Panc1 (cell line): Measurements from ENCODE around the gene OVCH2. TPM values are rescaled to one million over a fixed set of nuclear protein-coding genes. Genes with fewer than 3 reads are reported as not detected.
"Not testable (repeated sequence)": the region's sequence is repeated elsewhere in the genome, so short reads cannot be mapped to it uniquely, and the experiment has no call there.

ENCODE experiments used
- ATAC-seq: fragments of 200-7000 bp; cut with Tn5 transposase; 2 replicates; pipeline ENCODE4 v1.9.1; 2020; ENCODE audit warnings: mild to moderate bottlenecking, moderate library complexity
- Bru-seq: library from RNA; stranded (reverse); fragments of 400-500 nt; gene quantifications from one replicate; lab custom pipeline; 2021; lab: Mats Ljungman, UMichigan
- BruChase-seq, 2 experiments: library from RNA; stranded (reverse); fragments of 400-500 nt; gene quantifications; one replicate each; lab custom pipeline; 2021; lab: Mats Ljungman, UMichigan
- BruUV-seq: library from RNA; stranded (reverse); fragments of 400-500 nt; replicated peaks from 2 replicates; lab custom pipeline; 2021; lab: Mats Ljungman, UMichigan
- CTCF ChIA-PET: fragments of 300-600 bp; sonication (Branson Sonifier 250); formaldehyde crosslinking; loops from one replicate; lab custom pipeline; 2022; ENCODE audit warnings: antibody characterized with exemption; lab: Charles Lee
- POLR2A ChIA-PET: fragments of 300-600 bp; sonication (Branson Sonifier 250); formaldehyde crosslinking; loops from one replicate; lab custom pipeline; 2022; ENCODE audit warnings: antibody characterized with exemption; lab: Charles Lee
- DNase-seq: peaks from one replicate; pipeline ENCODE4 v3.0.0-alpha.2; 2010; ENCODE audit warnings: low read depth, low spot score
- H3K27ac ChIP-seq: 2 replicates; pipeline ENCODE4 v1.5.1; 2011; ENCODE audit warnings: mild to moderate bottlenecking, low read length, inconsistent platforms
- H3K27me3 ChIP-seq: fragments of 200-500 bp; sonication (Bioruptor generic); 2 replicates; pipeline ENCODE4 v1.6.0; 2014; ENCODE audit warnings: low read length, inconsistent platforms; ENCODE audit not compliant: control insufficient read depth, insufficient read depth
- H3K36me3 ChIP-seq: fragments of 200-500 bp; sonication (Bioruptor generic); 2 replicates; pipeline ENCODE4 v1.5.1; 2014; ENCODE audit warnings: inconsistent platforms, mild to moderate bottlenecking, low read length, moderate library complexity; ENCODE audit not compliant: control insufficient read depth, insufficient read depth
- H3K4me1 ChIP-seq: 2 replicates; pipeline ENCODE4 v1.5.1; 2011; ENCODE audit warnings: inconsistent platforms, mild to moderate bottlenecking, low read length, moderate library complexity; ENCODE audit not compliant: control insufficient read depth, insufficient read depth
- H3K4me3 ChIP-seq, 2 experiments: 2 replicates each; pipeline ENCODE4 v1.5.1; 2011 to 2012; ENCODE audit warnings: low read depth in 2 of 2, low read length in 2 of 2, mild to moderate bottlenecking in 2 of 2, inconsistent platforms in 1 of 2, moderate library complexity in 1 of 2
- H3K9me3 ChIP-seq: fragments of 200-500 bp; sonication (Bioruptor generic); 2 replicates; pipeline ENCODE4 v1.5.1; 2014; ENCODE audit warnings: low read depth, mild to moderate bottlenecking, inconsistent platforms, low read length, moderate library complexity; ENCODE audit not compliant: control insufficient read depth, insufficient read depth
- CTCF ChIP-seq: fragments of 450-650 bp; IDR thresholded peaks from 2 replicates; pipeline ENCODE4 v1.5.1; 2017; ENCODE audit warnings: mild to moderate bottlenecking
- POLR2AphosphoS5 ChIP-seq: IDR thresholded peaks from 2 replicates; pipeline ENCODE4 v1.6.1; 2012; ENCODE audit warnings: mild to moderate bottlenecking, low read depth, low read length, moderate library complexity
- REST ChIP-seq, 2 experiments: IDR thresholded peaks; 2 replicates each; pipeline ENCODE4 v1.6.1; 2011 to 2012; ENCODE audit warnings: low read depth in 2 of 2, control low read depth in 1 of 2, low read length in 1 of 2, mild to moderate bottlenecking in 1 of 2, moderate library complexity in 1 of 2; ENCODE audit not compliant: insufficient read depth in 1 of 2
- SIN3A ChIP-seq: IDR thresholded peaks from 2 replicates; pipeline ENCODE4 v1.6.1; 2012; ENCODE audit warnings: low read depth, mild to moderate bottlenecking, low read length, moderate library complexity, borderline replicate concordance; ENCODE audit not compliant: insufficient read depth
- TCF7L2 ChIP-seq: IDR thresholded peaks from 2 replicates; pipeline ENCODE4 v1.6.1; 2011; ENCODE audit warnings: mild to moderate bottlenecking, low read depth, low read length, inconsistent platforms
- in situ Hi-C: cut with HindIII; loops from 2 replicates; pipeline ENCODE4 v1.10.0; 2016; ENCODE audit warnings: low sequenced_read_pairs, low pct_unique_long_range_greater_than_20kb
- intact Hi-C: fragments of 100-400 bp; cut with micrococcal nuclease; formaldehyde crosslinking; loops from one replicate; pipeline ENCODE4 v1.10.0; 2022; ENCODE audit not compliant: unreplicated experiment
- long read RNA-seq: library from polyadenylated mRNA; unstranded; transcript quantifications from one replicate; pipeline ENCODE4 v2.0.0, GENCODE V29; 2021; ENCODE audit not compliant: unreplicated experiment
- polyA plus RNA-seq: library from polyadenylated mRNA; unstranded; fragments of >200 nt; gene quantifications from one replicate; pipeline ENCODE4 v1.2.1, GENCODE V29; 2012; ENCODE audit warnings: missing spikeins; ENCODE audit not compliant: insufficient read length
- total RNA-seq: library from RNA; stranded (reverse); gene quantifications from one replicate; pipeline ENCODE4 v1.2.1, GENCODE V29; 2021; ENCODE audit not compliant: unreplicated experiment

OVCH2 gene, protein sequence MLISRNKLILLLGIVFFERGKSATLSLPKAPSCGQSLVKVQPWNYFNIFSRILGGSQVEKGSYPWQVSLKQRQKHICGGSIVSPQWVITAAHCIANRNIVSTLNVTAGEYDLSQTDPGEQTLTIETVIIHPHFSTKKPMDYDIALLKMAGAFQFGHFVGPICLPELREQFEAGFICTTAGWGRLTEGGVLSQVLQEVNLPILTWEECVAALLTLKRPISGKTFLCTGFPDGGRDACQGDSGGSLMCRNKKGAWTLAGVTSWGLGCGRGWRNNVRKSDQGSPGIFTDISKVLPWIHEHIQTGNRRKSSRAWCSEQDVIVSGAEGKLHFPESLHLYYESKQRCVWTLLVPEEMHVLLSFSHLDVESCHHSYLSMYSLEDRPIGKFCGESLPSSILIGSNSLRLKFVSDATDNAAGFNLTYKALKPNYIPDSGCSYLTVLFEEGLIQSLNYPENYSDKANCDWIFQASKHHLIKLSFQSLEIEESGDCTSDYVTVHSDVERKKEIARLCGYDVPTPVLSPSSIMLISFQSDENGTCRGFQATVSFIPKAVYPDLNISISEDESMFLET
- total RNA-seq: not detected
- polyA plus RNA-seq: not detected
- Bru-seq, nascent RNA: not detected
- BruChase-seq, experiment 1, labeled RNA remaining after a 2-hour chase: not detected
- percentile 6 among the genes with signal in this experiment for BruChase-seq, experiment 2, labeled RNA remaining after a 6-hour chase
- long read RNA-seq: 0 reads

DNA sequence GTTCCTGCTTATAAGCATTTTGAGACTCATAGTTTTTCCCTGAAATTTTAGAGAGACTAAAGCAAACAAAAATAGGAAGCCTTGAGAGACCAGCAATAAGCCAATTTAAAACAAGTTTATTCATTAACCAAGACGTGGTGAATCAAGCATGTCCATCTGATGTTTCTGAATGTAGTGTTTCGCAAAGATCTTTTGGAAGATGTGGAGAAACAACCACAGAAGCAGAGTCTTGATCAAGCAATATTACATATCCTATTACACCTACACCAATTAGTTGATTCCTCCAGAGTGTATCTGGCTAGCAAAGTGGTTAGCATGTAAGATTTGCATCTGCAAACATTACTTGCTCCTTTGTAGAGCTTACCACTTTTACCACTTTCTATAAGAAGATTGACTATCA is at the start of gene OVCH2:
TSS of gene OVCH2 (minus strand) at position 101 of the 400 bp plus-strand sequence. CDS start at position 18, 83 bp downstream.
- no peaks in the 10 kb centered on the region for H3K9me3 ChIP-seq
- POLR2A ChIA-PET: no interaction called here
- no peak for TF ChIP-seq SIN3A
- no peak for TF ChIP-seq TCF7L2
- TF ChIP-seq CTCF: no peak
- TF ChIP-seq REST (IDR thresholded peaks at IDR 0.05; ENCODE audit: insufficient read depth in 1 of 2, low read depth in 2 of 2, low read length in 1 of 2): no peak
- no peak for TF ChIP-seq POLR2AphosphoS5
- BruUV-seq: no TSS peak
- H3K27me3 ChIP-seq: peaks cover 29% of the 10 kb centered on the region
- in situ Hi-C loops: no loop called here
- H3K27ac ChIP-seq: no peak within 1 kb of the TSS
- intact Hi-C loops: no loop called here
- no peak for ATAC-seq
- no peak for DNase-seq
- H3K36me3 ChIP-seq: no peaks in the 10 kb centered on the region
- no peak within 1 kb of the TSS for H3K4me3 ChIP-seq
- H3K4me1 ChIP-seq: no peaks in the 10 kb centered on the region
- CTCF ChIA-PET: no interaction called here

- no peak overlapping the region for H3K27ac ChIP-seq
- no peaks in the 10 kb centered on the region for H3K4me1 ChIP-seq
- ChIA-PET CTCF (no interaction called here), POLR2A (interaction anchor here (0.6 kb wide), 2 partner anchors 334 to 859 kb away, joined by 3 to 4 read pairs; no protein-coding TSS in a partner anchor)
- in situ Hi-C loops (no loop called here), intact Hi-C loops (no loop called here)
- H3K36me3 ChIP-seq: no peaks in the 10 kb centered on the region
- no TSS peak for BruUV-seq
- H3K27me3 ChIP-seq: no peaks in the 10 kb centered on the region
- DNase-seq: no peak
- ATAC-seq: no peak
- no peak overlapping the region for H3K4me3 ChIP-seq
- TF ChIP-seq SIN3A: no peak
- no peak for TF ChIP-seq REST (IDR thresholded peaks at IDR 0.05; ENCODE audit: insufficient read depth in 1 of 2, low read depth in 2 of 2, low read length in 1 of 2)
- TF ChIP-seq CTCF: no peak
- TF ChIP-seq POLR2AphosphoS5: no peak
- TF ChIP-seq TCF7L2: no peak
- no peaks in the 10 kb centered on the region for H3K9me3 ChIP-seq
Observed at GRCh38 chr11:7749456-7749855, 43.2 kb upstream of the OVCH2 start.

DNA sequence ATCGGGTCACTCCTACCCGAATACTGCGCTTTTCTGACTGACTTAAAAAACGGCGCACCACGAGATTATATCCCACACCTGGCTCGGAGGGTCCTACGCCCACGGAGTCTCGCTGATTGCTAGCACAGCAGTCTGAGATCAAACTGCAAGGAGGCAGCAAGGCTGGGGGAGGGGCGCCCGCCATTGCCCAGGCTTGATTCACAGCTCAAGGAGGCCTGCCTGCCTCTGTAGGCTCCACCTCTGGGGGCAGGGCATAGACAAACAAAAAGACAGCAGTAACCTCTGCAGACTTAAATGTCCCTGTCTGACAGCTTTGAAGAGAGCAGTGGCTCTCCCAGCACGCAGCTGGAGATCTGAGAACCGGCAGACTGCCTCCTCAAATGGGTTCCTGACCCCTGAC is 28.5 kb upstream of the OVCH2 start:
- CTCF ChIA-PET, H3K9me3 ChIP-seq, intact Hi-C loops, DNase-seq, BruUV-seq, H3K27ac ChIP-seq, in situ Hi-C loops, H3K4me1 ChIP-seq, POLR2A ChIA-PET, H3K27me3 ChIP-seq, ATAC-seq, H3K4me3 ChIP-seq, H3K36me3 ChIP-seq: not testable (repeated sequence)
